H9 (cell line): Measurements from ENCODE around the gene EIF4A3. TPM values are rescaled to one million over a fixed set of nuclear protein-coding genes. Genes with fewer than 3 reads are reported as not detected.
"Not testable (repeated sequence)": the region's sequence is repeated elsewhere in the genome, so short reads cannot be mapped to it uniquely, and the experiment has no call there.

Experiments used
- DNase-seq: peaks from one replicate; pipeline ENCODE4 v3.0.0-alpha.2; 2017
- H2AFZ ChIP-seq: one replicate; pipeline ENCODE4 v1.6.1; 2013; ENCODE audit warnings: mild to moderate bottlenecking, low read length, control low read depth, moderate library complexity
- H2AK5ac ChIP-seq: 2 replicates; pipeline ENCODE4 v1.6.1; 2013; ENCODE audit warnings: low read length, control low read depth, mixed read lengths; ENCODE audit not compliant: insufficient read length
- H2BK120ac ChIP-seq: one replicate; pipeline ENCODE4 v1.6.1; 2013; ENCODE audit warnings: low read depth, mild to moderate bottlenecking, low read length, control low read depth, inconsistent platforms; ENCODE audit not compliant: poor library complexity, severe bottlenecking
- H2BK12ac ChIP-seq: 2 replicates; pipeline ENCODE4 v1.6.1; 2013; ENCODE audit warnings: low read length, control low read depth, mixed read lengths, low read depth; ENCODE audit not compliant: insufficient read length
- H2BK15ac ChIP-seq: 2 replicates; pipeline ENCODE4 v1.6.1; 2013; ENCODE audit warnings: low read depth, low read length, control low read depth
- H2BK20ac ChIP-seq: one replicate; pipeline ENCODE4 v1.6.1; 2013; ENCODE audit warnings: low read depth, mild to moderate bottlenecking, low read length, control low read depth, inconsistent platforms; ENCODE audit not compliant: poor library complexity, severe bottlenecking
- H2BK5ac ChIP-seq: 2 replicates; pipeline ENCODE4 v1.6.1; 2013; ENCODE audit warnings: low read length, control low read depth, mixed read lengths; ENCODE audit not compliant: insufficient read length
- H3K14ac ChIP-seq: 2 replicates; pipeline ENCODE4 v1.6.1; 2013; ENCODE audit warnings: low read length, control low read depth; ENCODE audit not compliant: insufficient read depth
- H3K18ac ChIP-seq: 2 replicates; pipeline ENCODE4 v1.6.1; 2013; ENCODE audit warnings: low read depth, mild to moderate bottlenecking, mixed read lengths, low read length, control low read depth; ENCODE audit not compliant: insufficient read length
- H3K23ac ChIP-seq: 2 replicates; pipeline ENCODE4 v1.6.1; 2013; ENCODE audit warnings: low read length, control low read depth, mixed read lengths, low read depth; ENCODE audit not compliant: insufficient read length
- H3K23me2 ChIP-seq: 2 replicates; pipeline ENCODE4 v1.6.1; 2013; ENCODE audit warnings: low read depth, mild to moderate bottlenecking, mixed read lengths, low read length, control low read depth; ENCODE audit not compliant: insufficient read length, poor library complexity, severe bottlenecking
- H3K27ac ChIP-seq: 2 replicates; pipeline ENCODE4 v1.5.1; 2013; ENCODE audit warnings: low read length, control low read depth, mixed read lengths, low read depth; ENCODE audit not compliant: insufficient read length
- H3K27me3 ChIP-seq: 2 replicates; pipeline ENCODE4 v1.6.1; 2013; ENCODE audit warnings: low read length, control low read depth, inconsistent platforms; ENCODE audit not compliant: insufficient read depth
- H3K4ac ChIP-seq: 2 replicates; pipeline ENCODE4 v1.6.1; 2013; ENCODE audit warnings: low read depth, mild to moderate bottlenecking, control low read depth, inconsistent platforms, low read length, moderate library complexity
- H3K4me1 ChIP-seq: 2 replicates; pipeline ENCODE4 v1.6.1; 2013; ENCODE audit warnings: low read length, control low read depth, inconsistent platforms; ENCODE audit not compliant: insufficient read depth
- H3K4me2 ChIP-seq: 2 replicates; pipeline ENCODE4 v1.6.1; 2013; ENCODE audit warnings: low read length, control low read depth, mixed read lengths; ENCODE audit not compliant: insufficient read length, insufficient read depth
- H3K56ac ChIP-seq: 2 replicates; pipeline ENCODE4 v1.6.1; 2013; ENCODE audit warnings: low read depth, mild to moderate bottlenecking, mixed read lengths, low read length, control low read depth; ENCODE audit not compliant: insufficient read length
- H3K79me1 ChIP-seq: 2 replicates; pipeline ENCODE4 v1.6.1; 2013; ENCODE audit warnings: low read depth, mild to moderate bottlenecking, moderate library complexity, low read length, control low read depth, inconsistent platforms; ENCODE audit not compliant: insufficient read depth, poor library complexity, severe bottlenecking
- H3K79me2 ChIP-seq: 2 replicates; pipeline ENCODE4 v1.6.1; 2013; ENCODE audit warnings: low read length, control low read depth, inconsistent platforms; ENCODE audit not compliant: insufficient read depth
- H3K9ac ChIP-seq: 2 replicates; pipeline ENCODE4 v1.6.1; 2013; ENCODE audit warnings: low read length, control low read depth, mixed read lengths; ENCODE audit not compliant: insufficient read length; ENCODE audit errors: extremely low read depth
- H3K9me3 ChIP-seq: one replicate; pipeline ENCODE4 v1.6.1; 2013; ENCODE audit warnings: low read depth, low read length, inconsistent platforms; ENCODE audit not compliant: control insufficient read depth
- H3T11ph ChIP-seq: one replicate; pipeline ENCODE4 v1.6.1; 2013; ENCODE audit warnings: mild to moderate bottlenecking, low read length, control low read depth, inconsistent platforms
- H4K20me1 ChIP-seq: one replicate; pipeline ENCODE4 v1.6.1; 2013; ENCODE audit not compliant: control insufficient read depth, insufficient read length, insufficient read depth
- H4K5ac ChIP-seq: 2 replicates; pipeline ENCODE4 v1.6.1; 2013; ENCODE audit warnings: low read depth, mild to moderate bottlenecking, mixed read lengths, low read length, control low read depth; ENCODE audit not compliant: insufficient read length
- H4K8ac ChIP-seq: replicated peaks from 2 replicates; pipeline ENCODE4 v1.6.1; 2013; ENCODE audit warnings: low read length, control low read depth, mixed read lengths, low read depth; ENCODE audit not compliant: insufficient read length
- H4K91ac ChIP-seq: 2 replicates; pipeline ENCODE4 v1.6.1; 2013; ENCODE audit warnings: low read depth, mild to moderate bottlenecking, moderate library complexity, mixed read lengths, low read length, control low read depth; ENCODE audit not compliant: insufficient read length
- H3K27ac Mint-ChIP-seq, 3 experiments: 2 replicates in 2 of 3; 3 replicates in 1 of 3; pipeline ENCODE4 v1.8.0; 2020 to 2021; ENCODE audit warnings: mixed read lengths in 3 of 3, mild to moderate bottlenecking in 1 of 3, moderate library complexity in 1 of 3
- H3K27me3 Mint-ChIP-seq: 2 replicates; pipeline ENCODE4 v1.8.0; 2021; ENCODE audit warnings: low read depth, mild to moderate bottlenecking, moderate library complexity, mixed read lengths
- H3K36me3 Mint-ChIP-seq, 3 experiments: 2 replicates in 2 of 3; 3 replicates in 1 of 3; pipeline ENCODE4 v1.8.0; 2020 to 2021; ENCODE audit warnings: low read depth in 3 of 3, mixed read lengths in 3 of 3; ENCODE audit not compliant: insufficient read depth in 1 of 3
- H3K4me1 Mint-ChIP-seq, 2 experiments: 2 replicates each; pipeline ENCODE4 v1.8.0; 2020; ENCODE audit warnings: mixed read lengths in 2 of 2
- H3K4me3 Mint-ChIP-seq, 2 experiments: 2 replicates in 1 of 2; 3 replicates in 1 of 2; pipeline ENCODE4 v1.8.0; 2020 to 2021; ENCODE audit warnings: mild to moderate bottlenecking in 2 of 2, mixed read lengths in 2 of 2, moderate library complexity in 1 of 2
- H3K9me3 Mint-ChIP-seq, 2 experiments: 2 replicates in 1 of 2; 3 replicates in 1 of 2; pipeline ENCODE4 v1.8.0; 2020; ENCODE audit warnings: mild to moderate bottlenecking in 2 of 2, mixed read lengths in 2 of 2, moderate library complexity in 1 of 2
- WGBS: extraction: QIAGEN DNeasy Blood & Tissue Kit; methylation state at CpG from one replicate; pipeline ENCODE4 v1.1.7; 2013; ENCODE audit warnings: missing lambda C conversion rate, low lambda C conversion rate, mixed read lengths; ENCODE audit not compliant: insufficient read length; ENCODE audit errors: extremely low coverage; 5-methylcytosine and 5-hydroxymethylcytosine counted together
- total RNA-seq: library from RNA; stranded (reverse); gene quantifications from 2 replicates; pipeline ENCODE4 v1.2.1, GENCODE V29; 2021
- TF ChIP-seq, protein P1 (sequence below): fragments of 200-600 bp; sonication (generic); conservative IDR thresholded peaks from 3 replicates; pipeline ENCODE4 v1.8.0; 2021; ENCODE audit warnings: antibody characterized with exemption, mild to moderate bottlenecking

Gene EIF4A3
- total RNA-seq, 1 experiment from 2014 or later: 162 TPM

DNA sequence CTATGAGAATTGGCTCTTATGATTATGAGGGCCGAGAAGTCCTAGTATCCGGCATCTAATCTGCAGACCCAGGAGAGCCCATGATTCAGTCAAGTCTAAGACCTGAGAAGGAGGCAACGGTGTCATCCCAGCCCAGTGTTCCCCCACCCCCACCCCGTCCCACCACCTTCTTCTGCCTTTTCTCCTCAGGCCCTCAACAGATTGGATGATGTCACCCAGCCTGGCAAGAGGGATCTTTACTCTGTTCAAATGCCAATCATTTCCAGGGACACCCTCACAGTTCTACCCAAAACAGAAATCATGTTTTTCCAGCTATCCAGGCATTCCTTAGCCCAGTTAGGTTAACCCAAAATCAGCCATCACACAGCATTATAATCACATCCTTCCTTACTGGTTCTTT is 55.6 kb downstream of the EIF4A3 start:
- Histone ChIP-seq H3K56ac (no peak overlapping the region), H3K27ac (no peak overlapping the region), H3K9me3 (no peaks in the 10 kb centered on the region), H3K79me2 (no peaks in the 10 kb centered on the region), H2BK5ac (no peak overlapping the region), H2AFZ (no peak overlapping the region), H3K4ac (no peak overlapping the region), H2AK5ac (no peak overlapping the region), H3K4me1 (no peaks in the 10 kb centered on the region), H2BK12ac (no peak overlapping the region), H4K91ac (no peak overlapping the region), H3K23ac (no peak overlapping the region), H3K9ac (no peak overlapping the region), H3K23me2 (no peaks in the 10 kb centered on the region), H4K8ac (no peak overlapping the region), H3K4me2 (no peak overlapping the region), H3K79me1 (no peaks in the 10 kb centered on the region), H2BK120ac (no peak overlapping the region), H4K20me1 (no peaks in the 10 kb centered on the region), H2BK20ac (no peak overlapping the region), H2BK15ac (no peak overlapping the region), H3T11ph (no peak overlapping the region), H4K5ac (no peak overlapping the region), H3K27me3 (no peaks in the 10 kb centered on the region), H3K18ac (no peak overlapping the region), H3K14ac (no peak overlapping the region)
- Mint-ChIP-seq H3K27me3 (peaks cover 4% of the 10 kb centered on the region), H3K4me3 (no peak overlapping the region), H3K36me3 (peaks cover 0 to 4% (median 0%) of the 10 kb centered on the region in 3 experiments; a peak in 1 of 7 replicates), H3K27ac (no peak overlapping the region), H3K4me1 (peaks cover 4 to 5% of the 10 kb centered on the region in 2 experiments; a peak in 2 of 4 replicates), H3K9me3 (no peaks in the 10 kb centered on the region; a peak in 1 of 5 replicates)
- TF ChIP-seq, protein P1, sequence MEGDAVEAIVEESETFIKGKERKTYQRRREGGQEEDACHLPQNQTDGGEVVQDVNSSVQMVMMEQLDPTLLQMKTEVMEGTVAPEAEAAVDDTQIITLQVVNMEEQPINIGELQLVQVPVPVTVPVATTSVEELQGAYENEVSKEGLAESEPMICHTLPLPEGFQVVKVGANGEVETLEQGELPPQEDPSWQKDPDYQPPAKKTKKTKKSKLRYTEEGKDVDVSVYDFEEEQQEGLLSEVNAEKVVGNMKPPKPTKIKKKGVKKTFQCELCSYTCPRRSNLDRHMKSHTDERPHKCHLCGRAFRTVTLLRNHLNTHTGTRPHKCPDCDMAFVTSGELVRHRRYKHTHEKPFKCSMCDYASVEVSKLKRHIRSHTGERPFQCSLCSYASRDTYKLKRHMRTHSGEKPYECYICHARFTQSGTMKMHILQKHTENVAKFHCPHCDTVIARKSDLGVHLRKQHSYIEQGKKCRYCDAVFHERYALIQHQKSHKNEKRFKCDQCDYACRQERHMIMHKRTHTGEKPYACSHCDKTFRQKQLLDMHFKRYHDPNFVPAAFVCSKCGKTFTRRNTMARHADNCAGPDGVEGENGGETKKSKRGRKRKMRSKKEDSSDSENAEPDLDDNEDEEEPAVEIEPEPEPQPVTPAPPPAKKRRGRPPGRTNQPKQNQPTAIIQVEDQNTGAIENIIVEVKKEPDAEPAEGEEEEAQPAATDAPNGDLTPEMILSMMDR: no peak
- DNase-seq: no peak
- no CpG with 5 or more reads among the region's 4 CpGs for WGBS

DNA sequence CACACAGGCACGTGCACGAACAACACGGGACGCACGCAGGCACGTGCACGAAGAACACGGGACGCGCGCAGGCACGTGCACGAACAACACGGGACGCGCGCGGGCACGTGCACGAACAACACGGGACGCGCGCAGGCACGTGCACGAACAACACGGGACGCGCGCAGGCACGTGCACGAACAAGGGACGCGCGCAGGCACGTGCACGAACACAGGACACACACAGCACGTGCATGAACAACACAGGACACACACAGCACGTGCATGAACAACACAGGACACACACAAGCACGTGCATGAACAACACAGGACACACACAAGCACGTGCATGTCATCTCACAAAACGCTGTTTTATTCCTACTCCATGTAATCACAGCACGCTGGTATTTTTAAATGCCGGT is 56.8 kb downstream of the EIF4A3 start:
- not testable (repeated sequence) for H4K20me1 ChIP-seq, H3K4ac ChIP-seq, H3K4me3 Mint-ChIP-seq, H3K4me1 ChIP-seq, H3K27me3 Mint-ChIP-seq, H2AK5ac ChIP-seq, H3K36me3 Mint-ChIP-seq, H3K79me1 ChIP-seq, H3K27ac Mint-ChIP-seq, H3K9me3 Mint-ChIP-seq, H2BK12ac ChIP-seq, H2AFZ ChIP-seq, H3T11ph ChIP-seq, H3K56ac ChIP-seq, H2BK15ac ChIP-seq, H3K27me3 ChIP-seq, H4K8ac ChIP-seq, H4K5ac ChIP-seq, H3K4me2 ChIP-seq, H3K79me2 ChIP-seq, H3K18ac ChIP-seq, H3K23ac ChIP-seq, H4K91ac ChIP-seq, H3K9ac ChIP-seq, H3K27ac ChIP-seq, H3K9me3 ChIP-seq, H3K4me1 Mint-ChIP-seq, H2BK5ac ChIP-seq, H2BK20ac ChIP-seq, H2BK120ac ChIP-seq, H3K14ac ChIP-seq, DNase-seq, H3K23me2 ChIP-seq
- no CpG with 5 or more reads among the region's 44 CpGs for WGBS
